KMS-11 (cell line): ENCODE results near the gene CPNE8.

Source experiments
- H2AFZ ChIP-seq: fragments of 200-600 bp; sonication (generic); 2 replicates; pipeline ENCODE4 v1.6.1; 2016; ENCODE audit warnings: antibody characterized with exemption, mixed run types, low read depth
- H3K27ac ChIP-seq: fragments of 200-600 bp; sonication (generic); 2 replicates; pipeline ENCODE4 v1.6.1; 2016; ENCODE audit warnings: mild to moderate bottlenecking, mixed run types
- H3K27me3 ChIP-seq: fragments of 200-600 bp; sonication (generic); 2 replicates; pipeline ENCODE4 v1.6.1; 2017; ENCODE audit warnings: mild to moderate bottlenecking, low read depth, mixed run types, moderate library complexity; ENCODE audit not compliant: insufficient read depth
- H3K36me3 ChIP-seq: fragments of 200-600 bp; sonication (generic); 2 replicates; pipeline ENCODE4 v1.6.1; 2017; ENCODE audit warnings: mild to moderate bottlenecking, mixed run types; ENCODE audit not compliant: insufficient read depth
- H3K4me1 ChIP-seq: fragments of 200-600 bp; sonication (generic); 2 replicates; pipeline ENCODE4 v1.6.1; 2016; ENCODE audit warnings: mild to moderate bottlenecking, low read depth, mixed run types; ENCODE audit not compliant: poor library complexity, severe bottlenecking
- H3K4me2 ChIP-seq: fragments of 200-600 bp; sonication (generic); 2 replicates; pipeline ENCODE4 v1.7.0; 2016; ENCODE audit warnings: mild to moderate bottlenecking, mixed run types
- H3K4me3 ChIP-seq: fragments of 200-600 bp; sonication (generic); IDR thresholded peaks from 2 replicates; pipeline ENCODE4 v1.6.1; 2017; ENCODE audit warnings: low read depth, low read length, mixed read lengths; ENCODE audit not compliant: insufficient read depth
- H3K79me2 ChIP-seq: fragments of 200-600 bp; sonication (generic); 2 replicates; pipeline ENCODE4 v1.6.1; 2016; ENCODE audit warnings: low read depth, mixed run types; ENCODE audit not compliant: insufficient read depth
- H3K9ac ChIP-seq: fragments of 200-600 bp; sonication (generic); 2 replicates; pipeline ENCODE4 v1.6.1; 2016; ENCODE audit warnings: mild to moderate bottlenecking, mixed run types
- H4K20me1 ChIP-seq: fragments of 200-600 bp; sonication (generic); 2 replicates; pipeline ENCODE4 v1.6.1; 2016; ENCODE audit warnings: mild to moderate bottlenecking, mixed run types; ENCODE audit not compliant: insufficient read depth
- TF ChIP-seq, protein P1 (sequence below): fragments of 200-600 bp; sonication (generic); conservative IDR thresholded peaks from 2 replicates; pipeline ENCODE4 v1.6.1; 2017; ENCODE audit warnings: low read depth, mild to moderate bottlenecking, antibody characterized with exemption, low read length, moderate library complexity, mixed read lengths

The CPNE8 gene

DNA sequence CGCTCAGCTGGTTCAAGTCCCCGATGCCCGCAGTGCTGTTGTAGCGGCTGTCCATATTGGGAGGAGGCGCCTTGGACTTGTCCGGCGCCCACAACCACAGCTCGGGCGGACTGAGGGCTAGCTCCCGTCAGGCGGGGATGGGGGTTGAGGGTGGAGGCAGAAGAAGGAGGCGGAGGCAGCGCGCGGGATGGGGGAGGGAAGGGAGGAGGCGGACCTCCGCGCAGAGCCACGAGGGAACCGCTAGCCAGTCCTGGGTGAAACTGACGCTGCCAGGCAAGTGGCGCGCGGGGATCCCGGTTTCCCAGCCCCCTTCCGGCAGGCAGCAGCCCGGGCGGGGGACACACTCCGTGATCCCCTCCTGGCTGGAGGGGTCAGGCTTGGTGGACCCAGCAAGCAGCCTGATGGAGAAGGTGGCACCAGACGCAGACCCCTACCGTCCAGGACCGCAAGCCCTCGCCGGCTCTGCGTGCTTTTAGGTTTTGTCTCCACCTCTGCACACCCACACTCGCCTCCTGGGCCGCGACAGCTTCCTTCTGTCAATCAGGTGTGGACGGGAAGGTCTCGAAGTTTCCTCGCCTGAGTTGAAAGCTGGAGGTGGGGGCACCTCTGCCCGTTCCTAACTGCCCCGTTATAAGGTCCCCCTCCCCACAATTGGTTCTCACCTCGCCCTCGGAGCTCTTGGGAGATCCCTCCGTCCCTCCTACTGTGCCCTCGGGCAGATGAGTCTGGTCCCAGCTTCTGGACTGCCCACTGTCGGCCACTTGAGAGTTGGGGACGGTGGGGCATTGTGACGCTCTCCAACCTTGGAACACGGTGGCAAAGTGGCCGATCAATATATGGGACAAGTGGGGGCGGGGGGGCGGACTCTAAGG is at the start of gene CPNE8:
Gene CPNE8 (minus strand): TSS at position 112 of the 872 bp plus-strand sequence. CDS start 57 bp downstream, at position 55.
- H3K27ac ChIP-seq, result no peak within 1 kb of the TSS
- TF ChIP-seq, protein P1, sequence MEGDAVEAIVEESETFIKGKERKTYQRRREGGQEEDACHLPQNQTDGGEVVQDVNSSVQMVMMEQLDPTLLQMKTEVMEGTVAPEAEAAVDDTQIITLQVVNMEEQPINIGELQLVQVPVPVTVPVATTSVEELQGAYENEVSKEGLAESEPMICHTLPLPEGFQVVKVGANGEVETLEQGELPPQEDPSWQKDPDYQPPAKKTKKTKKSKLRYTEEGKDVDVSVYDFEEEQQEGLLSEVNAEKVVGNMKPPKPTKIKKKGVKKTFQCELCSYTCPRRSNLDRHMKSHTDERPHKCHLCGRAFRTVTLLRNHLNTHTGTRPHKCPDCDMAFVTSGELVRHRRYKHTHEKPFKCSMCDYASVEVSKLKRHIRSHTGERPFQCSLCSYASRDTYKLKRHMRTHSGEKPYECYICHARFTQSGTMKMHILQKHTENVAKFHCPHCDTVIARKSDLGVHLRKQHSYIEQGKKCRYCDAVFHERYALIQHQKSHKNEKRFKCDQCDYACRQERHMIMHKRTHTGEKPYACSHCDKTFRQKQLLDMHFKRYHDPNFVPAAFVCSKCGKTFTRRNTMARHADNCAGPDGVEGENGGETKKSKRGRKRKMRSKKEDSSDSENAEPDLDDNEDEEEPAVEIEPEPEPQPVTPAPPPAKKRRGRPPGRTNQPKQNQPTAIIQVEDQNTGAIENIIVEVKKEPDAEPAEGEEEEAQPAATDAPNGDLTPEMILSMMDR, result no peak
- no peaks in the 10 kb centered on the region for H3K36me3 ChIP-seq
- peak within 1 kb of the TSS; percentile 80 for H3K4me2 ChIP-seq
- no peaks in the 10 kb centered on the region for H3K4me1 ChIP-seq
- H3K27me3 ChIP-seq, result no peaks in the 10 kb centered on the region
- H3K9ac ChIP-seq, result no peak within 1 kb of the TSS; the same call in 1 of the 2 replicates
- peak within 1 kb of the TSS; percentile 99 for H2AFZ ChIP-seq
- H3K79me2 ChIP-seq, result no peaks in the 10 kb centered on the region
- no peaks in the 10 kb centered on the region for H4K20me1 ChIP-seq
- H3K4me3 ChIP-seq, result peak within 1 kb of the TSS; percentile 45

DNA sequence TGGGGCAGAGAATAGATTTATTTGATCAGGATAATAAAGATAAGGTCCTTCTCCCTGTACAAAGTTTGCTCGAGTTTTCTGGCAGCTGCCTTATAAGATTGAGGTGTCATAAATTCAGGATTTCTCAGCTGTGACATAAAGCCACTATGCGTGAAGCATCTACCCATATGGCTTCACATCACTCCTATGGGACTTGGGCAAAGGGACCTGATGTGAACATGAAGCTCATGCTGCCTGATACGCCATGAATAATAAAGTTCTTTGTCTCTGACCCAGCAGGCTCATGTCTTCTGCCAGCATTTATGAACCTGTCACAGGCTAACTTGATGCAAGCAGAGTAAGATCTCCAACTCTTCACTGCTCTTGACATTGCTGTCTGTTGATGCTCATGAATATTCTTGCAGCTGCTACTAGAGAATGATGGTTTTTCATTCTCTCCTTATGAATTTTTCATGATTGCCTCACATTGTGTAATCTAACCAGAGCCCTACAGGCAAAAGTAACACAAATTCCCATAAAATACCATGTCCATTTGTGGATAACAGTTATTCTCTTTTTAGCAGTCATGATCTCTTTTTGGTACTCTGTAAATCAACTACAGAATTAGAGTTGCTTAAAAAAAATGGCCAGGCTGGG is 49.0 kb upstream of the CPNE8 start:
- TF ChIP-seq, protein P1, result no peak
- Histone ChIP-seq H3K4me1 (no peaks in the 10 kb centered on the region), H4K20me1 (no peaks in the 10 kb centered on the region), H3K36me3 (no peaks in the 10 kb centered on the region), H3K79me2 (no peaks in the 10 kb centered on the region), H3K4me2 (no peak overlapping the region), H3K4me3 (no peak overlapping the region), H2AFZ (no peak overlapping the region), H3K27ac (no peak overlapping the region), H3K27me3 (no peaks in the 10 kb centered on the region), H3K9ac (no peak overlapping the region)

DNA sequence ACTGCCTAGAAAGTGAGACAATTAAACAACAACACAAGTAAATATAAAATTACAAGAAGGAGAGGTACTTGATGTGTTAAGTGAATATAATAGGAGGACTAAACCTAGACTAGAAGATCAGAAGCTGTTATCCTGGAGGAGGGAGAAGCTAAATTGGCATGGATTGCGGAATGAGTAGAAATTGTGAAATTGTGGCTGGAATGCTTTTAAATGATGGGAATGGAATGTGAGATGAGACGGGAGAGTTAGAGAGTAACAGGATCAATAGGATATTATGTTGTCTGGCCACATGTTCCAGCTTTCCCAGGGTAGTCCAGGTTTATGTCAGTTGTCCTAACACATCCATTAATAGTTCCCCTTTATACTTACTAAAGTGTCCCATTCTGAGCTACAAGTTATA is 44.0 kb upstream of the CPNE8 start:
- Histone ChIP-seq H3K27ac (no peak overlapping the region), H3K9ac (no peak overlapping the region), H4K20me1 (no peaks in the 10 kb centered on the region), H3K79me2 (no peaks in the 10 kb centered on the region), H3K4me1 (no peaks in the 10 kb centered on the region), H3K4me2 (no peak overlapping the region), H3K4me3 (no peak overlapping the region), H3K36me3 (no peaks in the 10 kb centered on the region), H2AFZ (no peak overlapping the region), H3K27me3 (no peaks in the 10 kb centered on the region)
- TF ChIP-seq, protein P1, result no peak

DNA sequence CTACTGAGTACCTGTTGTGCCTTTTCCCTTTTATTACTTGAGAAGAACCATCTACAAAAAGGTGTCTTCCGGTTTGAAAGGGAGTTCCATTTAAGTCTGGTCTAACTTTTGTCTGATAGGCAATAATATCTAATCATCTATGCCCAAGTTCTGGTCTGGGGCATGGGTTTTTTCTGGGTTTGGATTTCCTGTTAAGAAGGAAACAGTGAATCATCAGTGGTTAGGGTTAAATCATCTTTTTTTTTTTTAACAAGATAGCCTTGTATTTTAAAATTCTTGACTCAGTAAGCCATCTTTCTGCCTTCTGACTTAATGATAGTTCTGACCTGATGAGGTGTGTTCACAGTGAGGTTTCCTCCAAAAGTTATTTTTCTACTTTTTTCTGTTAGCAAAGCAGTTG is 29.3 kb upstream of the CPNE8 start:
- H3K4me1 ChIP-seq, result no peaks in the 10 kb centered on the region
- no peak overlapping the region for H3K27ac ChIP-seq
- TF ChIP-seq, protein P1, result no peak
- H3K4me2 ChIP-seq, result no peak overlapping the region
- no peak overlapping the region for H3K9ac ChIP-seq
- H3K36me3 ChIP-seq, result no peaks in the 10 kb centered on the region
- H3K27me3 ChIP-seq, result no peaks in the 10 kb centered on the region
- no peak overlapping the region for H3K4me3 ChIP-seq
- no peaks in the 10 kb centered on the region for H4K20me1 ChIP-seq
- no peaks in the 10 kb centered on the region for H3K79me2 ChIP-seq
- no peak overlapping the region for H2AFZ ChIP-seq
